ENCODE data around the gene SEMA5B.

DNA sequence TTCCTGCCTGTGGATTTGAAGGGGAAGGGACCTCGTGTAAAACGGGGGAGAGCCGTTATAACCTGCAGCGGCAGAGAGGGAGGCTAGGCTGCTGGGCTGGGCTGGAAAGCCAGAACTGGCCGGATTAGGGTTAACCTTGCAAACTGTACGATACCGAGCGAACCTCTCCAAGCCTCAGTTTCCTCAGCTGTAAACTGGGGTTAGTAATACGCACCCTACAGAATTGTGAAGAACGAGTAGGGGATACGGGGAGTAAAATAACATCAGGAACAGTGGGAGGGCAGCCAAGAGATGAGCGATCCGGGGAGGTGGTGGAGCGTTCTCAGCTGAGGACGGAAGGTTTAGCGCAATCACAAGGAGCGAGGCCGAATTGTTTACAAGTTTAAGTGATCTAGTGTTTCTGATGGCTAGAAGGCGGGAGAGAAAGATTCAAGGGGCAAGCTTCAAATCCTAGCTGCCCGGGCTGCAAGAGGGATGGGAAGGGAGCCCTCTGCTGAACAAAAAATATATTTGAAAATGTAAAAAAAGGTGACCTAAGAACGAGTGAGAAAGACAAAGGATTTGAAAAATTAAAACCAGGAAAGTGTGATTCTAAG is 768 bp upstream of the SEMA5B start:
- no peak for TF ChIP-seq POLR2A (IDR thresholded peaks at IDR 0.05; ENCODE audit: low read length)
- no peak for TF ChIP-seq GATA1 (IDR thresholded peaks at IDR 0.05; ENCODE audit: low read depth, low read length)

Data from erythroblast (primary cell).